T-helper 9 cell (primary cell): Measurements from ENCODE around the gene PBXIP1.

Experiments used
- DNase-seq: peaks from one replicate; pipeline ENCODE4 v3.0.0-alpha.2; 2020

The PBXIP1 gene

GRCh38 chr1:154953611-154954038 is 2.3 kb downstream of the PBXIP1 start:
- no peak for DNase-seq

GRCh38 chr1:154952664-154953063 is 3.2 kb downstream of the PBXIP1 start:
- no peak for DNase-seq

GRCh38 chr1:154951901-154952657 is 3.8 kb downstream of the PBXIP1 start:
- peak; percentile 62 for DNase-seq

- DNase-seq, result no peak
Measured at GRCh38 chr1:154948079-154948478, 7.8 kb downstream of the PBXIP1 start.

- DNase-seq, result no peak
Measured at GRCh38 chr1:154945962-154946850, 9.7 kb downstream of the PBXIP1 start.

- DNase-seq, result no peak
Measured at GRCh38 chr1:154945160-154945961, 10.5 kb downstream of the PBXIP1 start.

- DNase-seq, result no peak
Measured at GRCh38 chr1:154944401-154945159, 11.3 kb downstream of the PBXIP1 start.

GRCh38 chr1:154943649-154944400 is 12.1 kb downstream of the PBXIP1 start:
- no peak for DNase-seq

- DNase-seq, result no peak
Measured at GRCh38 chr1:154941333-154942013, 14.4 kb downstream of the PBXIP1 start.

- DNase-seq, result no peak
Measured at GRCh38 chr1:154940651-154941194, 15.2 kb downstream of the PBXIP1 start.

GRCh38 chr1:154940213-154940560 is 15.7 kb downstream of the PBXIP1 start:
- no peak for DNase-seq

- DNase-seq, result no peak
Measured at GRCh38 chr1:154938604-154939399, 17.1 kb downstream of the PBXIP1 start.

- DNase-seq, result no peak
Measured at GRCh38 chr1:154937988-154938386, 17.9 kb downstream of the PBXIP1 start.

- peak; percentile 89 for DNase-seq
Measured at GRCh38 chr1:154937085-154937987, 18.6 kb downstream of the PBXIP1 start.

- DNase-seq, result peak; percentile 94
Measured at GRCh38 chr1:154936555-154937084, 19.3 kb downstream of the PBXIP1 start, which contains the start of gene PMVK. Gene PMVK, minus strand, starts transcription at chr1:154936719. Its CDS starts 34 bp downstream, at chr1:154936685.

- no peak for DNase-seq
Measured at GRCh38 chr1:154935749-154936554, 19.9 kb downstream of the PBXIP1 start.

- DNase-seq, result no peak
Measured at GRCh38 chr1:154934358-154934948, 21.4 kb downstream of the PBXIP1 start.
